ENCODE results near the gene HMCN2.

GRCh38 chr9:130345009-130345896 is 79.7 kb downstream of the HMCN2 start:
- TF ChIP-seq POLR2A (IDR thresholded peaks at IDR 0.05) (no peak), CTCF (IDR thresholded peaks at IDR 0.05) (no peak)

Measured in right lobe of liver (tissue), 4 donors.